ENCODE results near the gene AGTRAP.

Gene AGTRAP

GRCh38 chr1:11728126-11728806 is 7.7 kb upstream of the AGTRAP start:
- DNase-seq (ENCODE audit: low read depth, low spot score) = no peak
- Histone ChIP-seq H3K4me1 (ENCODE audit: insufficient read depth, insufficient read length) (peaks cover 27% of the 10 kb centered on the region), H3K9ac (ENCODE audit: insufficient read length, low read depth) (no peak overlapping the region), H3K9me3 (ENCODE audit: insufficient read depth, low read length) (no peaks in the 10 kb centered on the region), H3K36me3 (ENCODE audit: insufficient read depth, insufficient read length, low read length) (no peaks in the 10 kb centered on the region), H3K27me3 (ENCODE audit: insufficient read depth, insufficient read length) (no peaks in the 10 kb centered on the region), H3K4me3 (ENCODE audit: insufficient read length, low read depth) (no peak overlapping the region)
- no peak for TF ChIP-seq YY1 (IDR thresholded peaks at IDR 0.05; ENCODE audit: insufficient read depth, insufficient read length)

- Histone ChIP-seq H3K4me1 (ENCODE audit: insufficient read depth, insufficient read length) (peaks cover 27% of the 10 kb centered on the region), H3K9ac (ENCODE audit: insufficient read length, low read depth) (peak overlapping the region; percentile 8), H3K9me3 (ENCODE audit: insufficient read depth, low read length) (no peaks in the 10 kb centered on the region), H3K27me3 (ENCODE audit: insufficient read depth, insufficient read length) (no peaks in the 10 kb centered on the region), H3K36me3 (ENCODE audit: insufficient read depth, insufficient read length, low read length) (no peaks in the 10 kb centered on the region), H3K4me3 (ENCODE audit: insufficient read length, low read depth) (no peak overlapping the region)
- TF ChIP-seq ZNF274 (IDR thresholded peaks at IDR 0.05; ENCODE audit: low read depth, low read length) = no peak
- no peak for TF ChIP-seq YY1 (IDR thresholded peaks at IDR 0.05; ENCODE audit: insufficient read depth, insufficient read length)
- no peak for TF ChIP-seq SUZ12 (IDR thresholded peaks at IDR 0.05; ENCODE audit: extremely low read depth, insufficient read depth, insufficient read length)
- no peak for DNase-seq (ENCODE audit: low read depth, low spot score)
Observed at GRCh38 chr1:11729155-11729497, 6.8 kb upstream of the AGTRAP start.

- peaks cover 23% of the 10 kb centered on the region for H3K4me1 ChIP-seq (ENCODE audit: insufficient read depth, insufficient read length)
- no peak for DNase-seq (ENCODE audit: low read depth, low spot score)
- H3K36me3 ChIP-seq (ENCODE audit: insufficient read depth, insufficient read length, low read length) = no peaks in the 10 kb centered on the region
- no peaks in the 10 kb centered on the region for H3K9me3 ChIP-seq (ENCODE audit: insufficient read depth, low read length)
- no peaks in the 10 kb centered on the region for H3K27me3 ChIP-seq (ENCODE audit: insufficient read depth, insufficient read length)
- TF ChIP-seq ZNF274 (IDR thresholded peaks at IDR 0.05; ENCODE audit: low read depth, low read length) (no peak), YY1 (IDR thresholded peaks at IDR 0.05; ENCODE audit: insufficient read depth, insufficient read length) (no peak), SUZ12 (IDR thresholded peaks at IDR 0.05; ENCODE audit: extremely low read depth, insufficient read depth, insufficient read length) (no peak)
- H3K9ac ChIP-seq (ENCODE audit: insufficient read length, low read depth) = peak overlapping the region; percentile 8
- no peak overlapping the region for H3K4me3 ChIP-seq (ENCODE audit: insufficient read length, low read depth)
Observed at GRCh38 chr1:11729498-11730428, 6.2 kb upstream of the AGTRAP start.

- Histone ChIP-seq H3K36me3 (ENCODE audit: insufficient read depth, insufficient read length, low read length) (no peaks in the 10 kb centered on the region), H3K9ac (ENCODE audit: insufficient read length, low read depth) (no peak overlapping the region), H3K9me3 (ENCODE audit: insufficient read depth, low read length) (no peaks in the 10 kb centered on the region), H3K4me1 (ENCODE audit: insufficient read depth, insufficient read length) (peaks cover 23% of the 10 kb centered on the region), H3K27me3 (ENCODE audit: insufficient read depth, insufficient read length) (no peaks in the 10 kb centered on the region), H3K4me3 (ENCODE audit: insufficient read length, low read depth) (no peak overlapping the region)
- no peak for DNase-seq (ENCODE audit: low read depth, low spot score)
- TF ChIP-seq ZNF274 (IDR thresholded peaks at IDR 0.05; ENCODE audit: low read depth, low read length) = no peak
- no peak for TF ChIP-seq SUZ12 (IDR thresholded peaks at IDR 0.05; ENCODE audit: extremely low read depth, insufficient read depth, insufficient read length)
- TF ChIP-seq YY1 (IDR thresholded peaks at IDR 0.05; ENCODE audit: insufficient read depth, insufficient read length) = no peak
Observed at GRCh38 chr1:11730429-11730891, 5.5 kb upstream of the AGTRAP start.

- Histone ChIP-seq H3K4me3 (ENCODE audit: insufficient read length, low read depth) (no peak overlapping the region), H3K27me3 (ENCODE audit: insufficient read depth, insufficient read length) (no peaks in the 10 kb centered on the region), H3K4me1 (ENCODE audit: insufficient read depth, insufficient read length) (peaks cover 15% of the 10 kb centered on the region), H3K9me3 (ENCODE audit: insufficient read depth, low read length) (no peaks in the 10 kb centered on the region), H3K36me3 (ENCODE audit: insufficient read depth, insufficient read length, low read length) (no peaks in the 10 kb centered on the region), H3K9ac (ENCODE audit: insufficient read length, low read depth) (peak overlapping the region; percentile 71)
- TF ChIP-seq ZNF274 (IDR thresholded peaks at IDR 0.05; ENCODE audit: low read depth, low read length) = no peak
- no peak for TF ChIP-seq YY1 (IDR thresholded peaks at IDR 0.05; ENCODE audit: insufficient read depth, insufficient read length)
- no peak for TF ChIP-seq SUZ12 (IDR thresholded peaks at IDR 0.05; ENCODE audit: extremely low read depth, insufficient read depth, insufficient read length)
- no peak for DNase-seq (ENCODE audit: low read depth, low spot score)
Observed at GRCh38 chr1:11731691-11732283, 4.1 kb upstream of the AGTRAP start.

GRCh38 chr1:11733306-11733705 is 2.6 kb upstream of the AGTRAP start:
- TF ChIP-seq SUZ12 (IDR thresholded peaks at IDR 0.05; ENCODE audit: extremely low read depth, insufficient read depth, insufficient read length) (no peak), YY1 (IDR thresholded peaks at IDR 0.05; ENCODE audit: insufficient read depth, insufficient read length) (no peak), ZNF274 (IDR thresholded peaks at IDR 0.05; ENCODE audit: low read depth, low read length) (no peak)
- Histone ChIP-seq H3K9ac (ENCODE audit: insufficient read length, low read depth) (no peak overlapping the region), H3K36me3 (ENCODE audit: insufficient read depth, insufficient read length, low read length) (no peaks in the 10 kb centered on the region), H3K4me1 (ENCODE audit: insufficient read depth, insufficient read length) (peaks cover 17% of the 10 kb centered on the region), H3K4me3 (ENCODE audit: insufficient read length, low read depth) (no peak overlapping the region), H3K27me3 (ENCODE audit: insufficient read depth, insufficient read length) (no peaks in the 10 kb centered on the region), H3K9me3 (ENCODE audit: insufficient read depth, low read length) (no peaks in the 10 kb centered on the region)
- no peak for DNase-seq (ENCODE audit: low read depth, low spot score)

GRCh38 chr1:11735531-11735853 is 444 bp upstream of the AGTRAP start:
- Histone ChIP-seq H3K9me3 (ENCODE audit: insufficient read depth, low read length) (no peaks in the 10 kb centered on the region), H3K4me3 (ENCODE audit: insufficient read length, low read depth) (peak overlapping the region; percentile 21), H3K9ac (ENCODE audit: insufficient read length, low read depth) (peak overlapping the region; percentile 95), H3K27me3 (ENCODE audit: insufficient read depth, insufficient read length) (no peaks in the 10 kb centered on the region), H3K4me1 (ENCODE audit: insufficient read depth, insufficient read length) (peaks cover 5% of the 10 kb centered on the region), H3K36me3 (ENCODE audit: insufficient read depth, insufficient read length, low read length) (peaks cover 4% of the 10 kb centered on the region)
- TF ChIP-seq YY1 (IDR thresholded peaks at IDR 0.05; ENCODE audit: insufficient read depth, insufficient read length) (no peak), SUZ12 (IDR thresholded peaks at IDR 0.05; ENCODE audit: extremely low read depth, insufficient read depth, insufficient read length) (no peak), ZNF274 (IDR thresholded peaks at IDR 0.05; ENCODE audit: low read depth, low read length) (no peak)
- DNase-seq (ENCODE audit: low read depth, low spot score) = no peak
